Tibial artery (tissue), 4 donors: Measurements from ENCODE around the gene TSPAN1.

Source experiments
- DNase-seq, 2 donors: peaks; one replicate each; pipeline ENCODE4 v3.0.0-alpha.2; 2019
- H3K27ac ChIP-seq, 2 donors: fragments of 200-600 bp; sonication (generic) in 1 of 2; 1 replicate in 1 of 2; 2 replicates in 1 of 2; pipeline ENCODE4 v1.5.1; 2018 to 2019; ENCODE audit warnings: mild to moderate bottlenecking in 1 of 2
- H3K27me3 ChIP-seq, 2 donors: fragments of 200-600 bp; sonication (generic) in 1 of 2; one replicate each; pipeline versions ENCODE4 v1.5.1 to v1.6.0; 2016 to 2019
- H3K36me3 ChIP-seq, 3 donors: fragments of 200-600 bp; sonication (generic) in 2 of 3; one replicate each; pipeline ENCODE4 v1.5.1; 2016 to 2019; ENCODE audit warnings: mild to moderate bottlenecking in 2 of 3
- H3K4me1 ChIP-seq, 4 donors: fragments of 200-600 bp; sonication (generic) in 2 of 4; 1 replicate in 3 of 4; 2 replicates in 1 of 4; pipeline ENCODE4 v1.5.1; 2016 to 2019
- H3K4me3 ChIP-seq, 2 donors: fragments of 200-600 bp; sonication (generic) in 1 of 2; 1 replicate in 1 of 2; 2 replicates in 1 of 2; pipeline ENCODE4 v1.5.1; 2018 to 2019; ENCODE audit warnings: mild to moderate bottlenecking in 2 of 2
- H3K9me3 ChIP-seq, 3 donors: fragments of 200-600 bp; sonication (generic) in 1 of 3; one replicate each; pipeline ENCODE4 v1.5.1; 2016 to 2019
- intact Hi-C: fragments of 100-400 bp; cut with DNase I; formaldehyde crosslinking; loops from one replicate; pipeline ENCODE4 v1.15.0; 2023; ENCODE audit warnings: low total_unique reads
- TF ChIP-seq, protein P1 (sequence below), 2 experiments: fragments of 200-600 bp in 1 of 2; fragments of 450-650 bp in 1 of 2; IDR thresholded peaks; one replicate each; pipeline ENCODE4 v1.5.1; 2017 to 2019; ENCODE audit warnings: antibody characterized with exemption in 2 of 2, mild to moderate bottlenecking in 1 of 2, moderate library complexity in 1 of 2

TSPAN1 gene

DNA sequence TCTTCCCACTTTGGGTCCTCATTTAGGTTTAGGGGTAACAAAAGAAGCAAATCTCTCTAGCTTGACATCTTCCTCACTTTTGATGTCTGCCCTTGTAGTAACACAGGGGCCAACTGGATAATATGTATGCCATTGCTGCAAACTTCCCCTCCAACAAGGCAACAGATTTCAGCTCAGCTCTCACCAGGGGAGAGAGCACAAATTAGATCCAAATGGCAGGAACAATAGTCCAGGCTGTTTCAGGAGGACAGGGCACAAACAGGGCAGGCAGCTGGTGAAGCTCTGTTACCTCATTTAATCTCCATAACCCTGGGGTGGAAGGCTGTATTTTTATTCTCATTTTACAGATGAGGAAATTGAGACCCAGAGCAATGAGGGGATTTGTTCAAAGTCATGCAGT, 38.2 kb upstream of the TSPAN1 start:
- DNase-seq: no peak
- TF ChIP-seq, protein P1, sequence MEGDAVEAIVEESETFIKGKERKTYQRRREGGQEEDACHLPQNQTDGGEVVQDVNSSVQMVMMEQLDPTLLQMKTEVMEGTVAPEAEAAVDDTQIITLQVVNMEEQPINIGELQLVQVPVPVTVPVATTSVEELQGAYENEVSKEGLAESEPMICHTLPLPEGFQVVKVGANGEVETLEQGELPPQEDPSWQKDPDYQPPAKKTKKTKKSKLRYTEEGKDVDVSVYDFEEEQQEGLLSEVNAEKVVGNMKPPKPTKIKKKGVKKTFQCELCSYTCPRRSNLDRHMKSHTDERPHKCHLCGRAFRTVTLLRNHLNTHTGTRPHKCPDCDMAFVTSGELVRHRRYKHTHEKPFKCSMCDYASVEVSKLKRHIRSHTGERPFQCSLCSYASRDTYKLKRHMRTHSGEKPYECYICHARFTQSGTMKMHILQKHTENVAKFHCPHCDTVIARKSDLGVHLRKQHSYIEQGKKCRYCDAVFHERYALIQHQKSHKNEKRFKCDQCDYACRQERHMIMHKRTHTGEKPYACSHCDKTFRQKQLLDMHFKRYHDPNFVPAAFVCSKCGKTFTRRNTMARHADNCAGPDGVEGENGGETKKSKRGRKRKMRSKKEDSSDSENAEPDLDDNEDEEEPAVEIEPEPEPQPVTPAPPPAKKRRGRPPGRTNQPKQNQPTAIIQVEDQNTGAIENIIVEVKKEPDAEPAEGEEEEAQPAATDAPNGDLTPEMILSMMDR (IDR thresholded peaks at IDR 0.05): no peak
- H3K36me3 ChIP-seq: no peaks in the 10 kb centered on the region
- H3K9me3 ChIP-seq: no peaks in the 10 kb centered on the region
- no peak overlapping the region for H3K4me3 ChIP-seq
- peaks cover 0 to 33% (median 16%) of the 10 kb centered on the region in 4 donors for H3K4me1 ChIP-seq
- no peaks in the 10 kb centered on the region for H3K27me3 ChIP-seq
- H3K27ac ChIP-seq: peak overlapping the region in 1 of 2 donors; percentile 91
- intact Hi-C loops: no loop called here

DNA sequence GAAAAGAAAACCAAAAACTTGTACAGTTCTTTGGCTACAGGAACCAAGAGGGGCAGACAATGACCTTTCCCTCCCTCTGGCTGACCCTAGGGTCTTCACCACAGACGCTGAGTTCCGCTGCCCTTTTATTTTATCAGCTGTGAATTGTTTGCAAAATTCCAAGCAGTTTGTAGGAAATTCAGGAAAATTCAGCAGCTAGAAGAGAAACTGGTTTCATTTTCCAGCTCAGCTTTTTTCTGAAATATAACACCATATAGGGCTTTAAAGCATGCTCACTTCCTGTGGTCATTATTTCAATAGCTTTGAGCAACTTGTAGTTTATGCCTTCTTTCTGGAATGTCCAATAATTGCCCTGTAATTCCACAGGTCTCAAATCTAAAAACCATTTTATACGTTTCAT, 37.0 kb upstream of the TSPAN1 start:
- TF ChIP-seq, protein P1 (IDR thresholded peaks at IDR 0.05): no peak
- peak overlapping the region; percentile 35 to 42 for H3K27ac ChIP-seq
- H3K4me1 ChIP-seq: peaks cover 0 to 33% (median 16%) of the 10 kb centered on the region in 4 donors
- DNase-seq: no peak
- no peaks in the 10 kb centered on the region for H3K9me3 ChIP-seq
- no peaks in the 10 kb centered on the region for H3K36me3 ChIP-seq
- intact Hi-C loops: no loop called here
- H3K27me3 ChIP-seq: no peaks in the 10 kb centered on the region
- H3K4me3 ChIP-seq: peak overlapping the region in 1 of 2 donors; percentile 23

DNA sequence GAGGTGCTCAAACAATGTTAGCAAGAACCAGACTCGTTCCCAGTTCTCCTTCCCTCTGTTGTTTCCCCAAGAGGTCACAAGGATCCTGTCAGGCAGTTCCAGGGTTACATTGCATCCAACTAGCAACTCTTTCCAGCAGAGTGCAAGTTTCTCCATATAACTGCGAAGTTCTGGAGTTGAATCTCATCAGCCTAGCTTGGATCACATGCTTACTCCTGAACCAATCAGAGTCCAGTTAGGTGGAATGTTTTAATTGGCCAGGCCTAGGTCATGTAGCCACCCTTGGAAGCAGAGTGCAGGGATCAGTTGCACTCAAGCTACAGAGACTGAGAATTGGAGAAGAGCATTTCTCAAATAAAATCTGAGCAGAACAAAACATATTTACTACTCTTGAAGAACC, 26.6 kb upstream of the TSPAN1 start:
- peaks cover 0 to 5% (median 0%) of the 10 kb centered on the region in 4 donors for H3K4me1 ChIP-seq
- intact Hi-C loops: no loop called here
- H3K9me3 ChIP-seq: no peaks in the 10 kb centered on the region
- H3K27me3 ChIP-seq: no peaks in the 10 kb centered on the region
- H3K36me3 ChIP-seq: no peaks in the 10 kb centered on the region
- no peak overlapping the region for H3K4me3 ChIP-seq
- TF ChIP-seq, protein P1 (IDR thresholded peaks at IDR 0.05): no peak
- no peak overlapping the region for H3K27ac ChIP-seq
- no peak for DNase-seq

DNA sequence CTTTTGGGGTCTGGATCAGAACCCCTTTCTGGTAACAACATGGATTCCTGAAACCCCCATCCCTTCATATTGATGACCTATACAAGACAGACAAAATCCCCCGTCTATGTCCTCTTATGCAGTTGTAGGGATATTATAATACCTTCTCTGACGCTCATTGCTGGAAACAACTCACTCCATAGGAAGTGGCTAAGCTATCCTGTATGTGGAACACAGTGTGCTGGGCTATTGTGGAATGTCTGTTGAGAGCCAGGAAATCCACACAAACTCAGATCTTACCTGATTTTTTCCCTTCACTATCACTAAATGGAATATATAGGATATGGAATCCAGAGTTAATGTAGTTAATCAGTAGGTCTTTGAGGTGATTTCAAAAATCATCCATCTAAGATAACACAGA, 24.8 kb upstream of the TSPAN1 start:
- no peaks in the 10 kb centered on the region for H3K36me3 ChIP-seq
- no peaks in the 10 kb centered on the region for H3K9me3 ChIP-seq
- peaks cover 0 to 5% (median 0%) of the 10 kb centered on the region in 4 donors for H3K4me1 ChIP-seq
- H3K4me3 ChIP-seq: no peak overlapping the region
- H3K27me3 ChIP-seq: no peaks in the 10 kb centered on the region
- H3K27ac ChIP-seq: no peak overlapping the region
- no peak for DNase-seq
- intact Hi-C loops: no loop called here
- TF ChIP-seq, protein P1 (IDR thresholded peaks at IDR 0.05): no peak

DNA sequence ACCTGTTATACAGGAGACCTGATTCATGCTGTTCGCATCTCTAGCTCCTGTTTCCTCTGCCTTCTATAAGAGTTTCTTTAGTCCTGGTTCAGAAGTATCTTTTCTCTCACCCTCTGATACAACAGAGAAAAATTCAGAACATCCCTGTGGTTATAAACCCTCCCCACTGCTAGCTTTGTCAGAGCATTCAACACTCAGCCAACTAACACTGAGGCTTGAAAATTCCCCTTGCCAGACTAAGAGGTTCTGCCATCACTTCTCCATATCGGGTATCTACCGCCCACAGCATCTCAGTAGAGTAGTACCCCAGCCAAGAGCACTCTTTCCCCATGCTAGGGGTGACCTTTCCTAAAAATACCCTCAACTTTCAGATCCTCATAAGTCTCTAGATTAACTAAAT, 22.9 kb upstream of the TSPAN1 start:
- Histone ChIP-seq H3K4me1 (peaks cover 0 to 5% (median 0%) of the 10 kb centered on the region in 4 donors), H3K27ac (no peak overlapping the region), H3K4me3 (no peak overlapping the region), H3K27me3 (no peaks in the 10 kb centered on the region), H3K9me3 (no peaks in the 10 kb centered on the region), H3K36me3 (no peaks in the 10 kb centered on the region)
- DNase-seq: no peak
- intact Hi-C loops: no loop called here
- TF ChIP-seq, protein P1 (IDR thresholded peaks at IDR 0.05): no peak

DNA sequence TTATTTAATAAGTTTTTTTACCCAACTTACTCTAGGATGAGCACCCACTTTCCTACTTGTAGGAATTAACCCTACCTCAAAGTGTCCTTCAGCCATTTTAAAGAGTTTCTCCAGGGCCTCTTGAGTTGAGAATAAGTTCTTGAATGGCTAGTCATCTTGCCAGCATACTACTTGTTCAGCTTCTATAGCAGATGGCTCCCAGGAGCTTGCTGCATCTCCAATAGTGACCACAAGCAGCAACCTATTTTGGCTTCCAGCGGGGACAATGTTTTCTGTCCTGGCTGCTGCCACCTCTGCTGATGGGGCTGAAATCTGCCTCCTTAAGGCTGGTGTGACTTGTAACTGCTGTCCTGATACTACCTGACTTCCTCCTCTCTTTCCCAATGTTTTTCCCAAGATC, 21.7 kb upstream of the TSPAN1 start:
- intact Hi-C loops: no loop called here
- Histone ChIP-seq H3K27ac (no peak overlapping the region), H3K36me3 (no peaks in the 10 kb centered on the region), H3K27me3 (no peaks in the 10 kb centered on the region), H3K4me1 (peaks cover 0 to 3% (median 0%) of the 10 kb centered on the region in 4 donors), H3K9me3 (no peaks in the 10 kb centered on the region), H3K4me3 (no peak overlapping the region)
- TF ChIP-seq, protein P1 (IDR thresholded peaks at IDR 0.05): no peak
- no peak for DNase-seq
